Measurements from ENCODE around the gene RCN2. TPM values are rescaled to one million over a fixed set of nuclear protein-coding genes. Genes with fewer than 3 reads are reported as not detected.

The RCN2 gene
- total and polyA plus RNA-seq, 2 experiments from 2014 or later = 144 to 153 TPM

- no peak overlapping the region for H3K27ac ChIP-seq
- no peaks in the 10 kb centered on the region for H3K79me2 ChIP-seq
- no peak for TF ChIP-seq EZH2 (IDR thresholded peaks at IDR 0.05; ENCODE audit: borderline replicate concordance)
- TF ChIP-seq CTCF (IDR thresholded peaks at IDR 0.05; ENCODE audit: poor library complexity) = no peak
- TF ChIP-seq EZH2phosphoT487 (IDR thresholded peaks at IDR 0.05; ENCODE audit: low read depth, severe bottlenecking, unreplicated experiment) = no peak
- no peak overlapping the region for H3K4me2 ChIP-seq
- no peak for DNase-seq (ENCODE audit: low spot score)
- no peaks in the 10 kb centered on the region for H3K27me3 ChIP-seq
- H2AFZ ChIP-seq = no peak overlapping the region
- H3K9me2 ChIP-seq (replicated peaks; ENCODE audit: insufficient read depth) = no peaks in the 10 kb centered on the region
- WGBS (ENCODE audit: low lambda C conversion rate, missing lambda C conversion rate) = 89% methylated on average over 16 of the region's 16 CpGs
- H3K4me3 ChIP-seq = no peak overlapping the region
- no peaks in the 10 kb centered on the region for H3K36me3 ChIP-seq (replicated peaks; ENCODE audit: insufficient read depth, low read depth)
- no peaks in the 10 kb centered on the region for H4K20me1 ChIP-seq (ENCODE audit: insufficient read depth, poor library complexity, severe bottlenecking)
- no peaks in the 10 kb centered on the region for H3K9me3 ChIP-seq (ENCODE audit: low read depth)
- H3K4me1 ChIP-seq (ENCODE audit: insufficient read depth) = no peaks in the 10 kb centered on the region
Observed at GRCh38 chr15:77002954-77003912, 71.7 kb downstream of the RCN2 start.

Small RNAs within 50 kb of the gene (small RNA-seq; reads per million reads assigned to genes)
- not detected for gene RN7SL278P

Other genes with a start within 250 kb of the RCN2 start
- 23.4 and 27.4 TPM in 2 replicates for gene SCAPER, start 26.4 kb upstream of the RCN2 start, total RNA-seq
- gene SCAPER, start 26.4 kb upstream of the RCN2 start, polyA plus RNA-seq = 20.8 and 37.3 TPM in 2 replicates
- gene PSTPIP1, start 63.4 kb downstream of the RCN2 start, total RNA-seq = not detected in 2 replicates
- 0.69 TPM in 1 of 2 replicates, not detected in the other for gene PSTPIP1, start 63.4 kb downstream of the RCN2 start, polyA plus RNA-seq
- 514 and 616 TPM in 2 replicates for gene TSPAN3, start 139.4 kb downstream of the RCN2 start, total RNA-seq
- 497 and 540 TPM in 2 replicates for gene TSPAN3, start 139.4 kb downstream of the RCN2 start, polyA plus RNA-seq